Upper lobe of left lung (tissue), 6 donors: ENCODE results near the gene PAM. TPM values are rescaled to one million over a fixed set of nuclear protein-coding genes. Genes with fewer than 3 reads are reported as not detected.
"Not testable (repeated sequence)": the region's sequence is repeated elsewhere in the genome, so short reads cannot be mapped to it uniquely, and the experiment has no call there.

Experiments
- ATAC-seq, 2 donors: fragments of 200-7000 bp; cut with Tn5 transposase; one replicate each; pipeline ENCODE4 v1.9.1; 2022; ENCODE audit warnings: mild to moderate bottlenecking in 2 of 2, moderate library complexity in 2 of 2; ENCODE audit not compliant: low FRiP score in 2 of 2
- DNase-seq, 2 donors: peaks; one replicate each; pipeline ENCODE4 v3.0.0-alpha.2; 2019 to 2020
- H3K27ac ChIP-seq, 4 donors: fragments of 200-600 bp; sonication (generic); one replicate each; pipeline ENCODE4 v1.5.1; 2016 to 2019
- H3K27me3 ChIP-seq, 4 donors: fragments of 200-600 bp; sonication (generic); one replicate each; pipeline ENCODE4 v1.5.1; 2017 to 2019
- H3K36me3 ChIP-seq, 4 donors: fragments of 200-600 bp; sonication (generic); one replicate each; pipeline ENCODE4 v1.5.1; 2016 to 2019
- H3K4me1 ChIP-seq, 4 donors: fragments of 200-600 bp; sonication (generic); one replicate each; pipeline ENCODE4 v1.5.1; 2018 to 2019
- H3K4me3 ChIP-seq, 4 donors: fragments of 200-600 bp; sonication (generic); one replicate each; pipeline ENCODE4 v1.5.1; 2017 to 2019; ENCODE audit warnings: mild to moderate bottlenecking in 2 of 4, moderate library complexity in 1 of 4
- H3K9me3 ChIP-seq, 4 donors: fragments of 200-600 bp; sonication (generic); one replicate each; pipeline ENCODE4 v1.5.1; 2018 to 2019
- EP300 ChIP-seq, 4 donors: sonication (generic); formaldehyde crosslinking; IDR thresholded peaks; one replicate each; pipeline ENCODE4 v1.5.1; 2017; ENCODE audit warnings: antibody characterized with exemption in 4 of 4, control low read depth in 2 of 4
- POLR2A ChIP-seq, 4 donors: fragments of 450-650 bp; IDR thresholded peaks; one replicate each; pipeline ENCODE4 v1.5.1; 2016 to 2017; ENCODE audit warnings: antibody characterized with exemption in 4 of 4, mild to moderate bottlenecking in 2 of 4
- POLR2AphosphoS5 ChIP-seq, 2 donors: sonication (generic); formaldehyde crosslinking; IDR thresholded peaks; one replicate each; pipeline ENCODE4 v1.5.1; 2017; ENCODE audit warnings: antibody characterized with exemption in 2 of 2
- WGBS, 2 donors: methylation state at CpG; one replicate each; pipeline ENCODE4 v1.1.5; 2017 to 2018; 5-methylcytosine and 5-hydroxymethylcytosine counted together
- total RNA-seq, 6 donors: library from RNA; depleted of rRNA in 4 of 6; stranded (reverse); fragments of >200 nt in 4 of 6; gene quantifications; one replicate each; pipeline versions ENCODE4 v1.1.0 to v1.2.1, GENCODE V29; 2016 to 2021
- TF ChIP-seq, protein P1 (sequence below), 6 experiments: fragments of 450-650 bp in 4 of 6; fragments of 200-600 bp in 2 of 6; sonication (generic) in 2 of 6; IDR thresholded peaks; one replicate each; pipeline ENCODE4 v1.5.1; 2016 to 2019; ENCODE audit warnings: antibody characterized with exemption in 6 of 6
- donor health status: DM: no; HTN: no; CAD: no; lungs with moderate emphysema.
- donor health status: DM: no; HTN: yes; CAD: no; lungs with severe emphysema.

PAM gene
- total RNA-seq, 6 donors from 2014 or later = 91.1 to 428 (median 212) TPM

DNA sequence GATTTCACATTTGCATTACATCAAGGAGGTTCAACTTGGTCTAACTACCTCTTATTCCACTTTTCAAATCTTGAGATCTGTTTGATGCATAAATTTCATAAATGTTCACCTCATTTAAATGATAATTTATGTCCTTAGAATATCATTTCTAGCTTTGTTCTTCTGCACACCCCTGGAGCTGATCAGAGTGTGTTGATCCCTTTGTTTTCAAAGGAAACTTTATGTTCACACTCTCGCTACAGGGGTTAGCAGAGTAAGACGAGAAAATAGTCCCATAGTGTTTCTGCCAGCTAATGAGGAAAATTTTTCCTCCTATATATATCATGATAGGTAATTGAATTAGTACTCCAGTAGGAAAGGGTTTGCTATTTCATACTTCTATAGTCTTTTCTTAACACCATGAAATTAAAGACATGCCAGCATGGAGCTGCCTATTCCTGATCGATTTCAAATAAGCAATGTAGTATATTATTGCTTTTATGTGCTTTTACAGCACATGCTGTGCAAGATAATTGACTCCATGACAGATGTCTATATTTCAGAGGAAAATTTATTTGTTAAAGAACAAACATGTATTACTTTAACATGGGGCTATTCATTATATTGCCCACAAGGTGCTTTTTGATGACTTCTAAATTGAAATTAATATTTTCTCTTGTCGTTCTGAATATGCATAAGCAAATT, 4.8 kb upstream of the PAM start:
- Histone ChIP-seq H3K27me3 (no peaks in the 10 kb centered on the region), H3K27ac (no peak overlapping the region), H3K4me1 (peaks cover 6 to 11% (median 10%) of the 10 kb centered on the region in 4 donors), H3K36me3 (no peaks in the 10 kb centered on the region), H3K9me3 (no peaks in the 10 kb centered on the region), H3K4me3 (no peak overlapping the region)
- ATAC-seq = no peak
- no peak for DNase-seq
- TF ChIP-seq EP300 (IDR thresholded peaks at IDR 0.05) (no peak), POLR2A (IDR thresholded peaks at IDR 0.05) (no peak), POLR2AphosphoS5 (IDR thresholded peaks at IDR 0.05) (no peak)
- TF ChIP-seq, protein P1, sequence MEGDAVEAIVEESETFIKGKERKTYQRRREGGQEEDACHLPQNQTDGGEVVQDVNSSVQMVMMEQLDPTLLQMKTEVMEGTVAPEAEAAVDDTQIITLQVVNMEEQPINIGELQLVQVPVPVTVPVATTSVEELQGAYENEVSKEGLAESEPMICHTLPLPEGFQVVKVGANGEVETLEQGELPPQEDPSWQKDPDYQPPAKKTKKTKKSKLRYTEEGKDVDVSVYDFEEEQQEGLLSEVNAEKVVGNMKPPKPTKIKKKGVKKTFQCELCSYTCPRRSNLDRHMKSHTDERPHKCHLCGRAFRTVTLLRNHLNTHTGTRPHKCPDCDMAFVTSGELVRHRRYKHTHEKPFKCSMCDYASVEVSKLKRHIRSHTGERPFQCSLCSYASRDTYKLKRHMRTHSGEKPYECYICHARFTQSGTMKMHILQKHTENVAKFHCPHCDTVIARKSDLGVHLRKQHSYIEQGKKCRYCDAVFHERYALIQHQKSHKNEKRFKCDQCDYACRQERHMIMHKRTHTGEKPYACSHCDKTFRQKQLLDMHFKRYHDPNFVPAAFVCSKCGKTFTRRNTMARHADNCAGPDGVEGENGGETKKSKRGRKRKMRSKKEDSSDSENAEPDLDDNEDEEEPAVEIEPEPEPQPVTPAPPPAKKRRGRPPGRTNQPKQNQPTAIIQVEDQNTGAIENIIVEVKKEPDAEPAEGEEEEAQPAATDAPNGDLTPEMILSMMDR (IDR thresholded peaks at IDR 0.05) = no peak
- WGBS, 2 donors = 92 to 95% methylated on average over 4 of the region's 4 CpGs

DNA sequence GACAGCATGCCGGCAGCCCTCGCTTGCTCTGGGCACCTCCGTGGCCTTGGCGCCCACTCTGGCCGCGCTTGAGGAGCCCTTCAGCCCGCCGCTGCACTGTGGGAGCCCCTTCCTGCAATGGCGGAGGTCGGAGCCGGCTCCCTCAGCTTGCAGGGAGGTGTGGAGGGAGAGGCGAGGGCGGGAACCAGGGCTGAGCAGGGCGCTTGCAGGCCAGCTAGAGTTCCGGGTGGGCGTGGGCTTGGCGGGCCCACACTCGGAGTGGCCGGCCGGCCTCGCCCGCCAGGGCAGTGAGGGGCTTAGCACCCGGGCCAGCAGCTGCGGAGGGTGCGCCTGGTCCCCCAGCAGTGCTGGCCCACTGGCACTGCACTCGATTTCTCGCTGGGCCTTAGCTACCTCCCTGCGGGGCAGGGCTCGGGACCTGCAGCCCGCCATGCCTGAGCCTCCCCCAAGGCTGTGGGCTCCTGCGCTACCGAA, 3.2 kb upstream of the PAM start:
- WGBS, 2 donors = 90 to 92% methylated on average over 5 to 21 of the region's 32 CpGs
- H3K36me3 ChIP-seq, H3K27me3 ChIP-seq, H3K27ac ChIP-seq, ATAC-seq, H3K4me3 ChIP-seq, H3K9me3 ChIP-seq: not testable (repeated sequence)
- peaks cover 9 to 19% (median 17%) of the 10 kb centered on the region in 4 donors for H3K4me1 ChIP-seq
- peak in 1 of 2 donors; percentile 74 for DNase-seq

DNA sequence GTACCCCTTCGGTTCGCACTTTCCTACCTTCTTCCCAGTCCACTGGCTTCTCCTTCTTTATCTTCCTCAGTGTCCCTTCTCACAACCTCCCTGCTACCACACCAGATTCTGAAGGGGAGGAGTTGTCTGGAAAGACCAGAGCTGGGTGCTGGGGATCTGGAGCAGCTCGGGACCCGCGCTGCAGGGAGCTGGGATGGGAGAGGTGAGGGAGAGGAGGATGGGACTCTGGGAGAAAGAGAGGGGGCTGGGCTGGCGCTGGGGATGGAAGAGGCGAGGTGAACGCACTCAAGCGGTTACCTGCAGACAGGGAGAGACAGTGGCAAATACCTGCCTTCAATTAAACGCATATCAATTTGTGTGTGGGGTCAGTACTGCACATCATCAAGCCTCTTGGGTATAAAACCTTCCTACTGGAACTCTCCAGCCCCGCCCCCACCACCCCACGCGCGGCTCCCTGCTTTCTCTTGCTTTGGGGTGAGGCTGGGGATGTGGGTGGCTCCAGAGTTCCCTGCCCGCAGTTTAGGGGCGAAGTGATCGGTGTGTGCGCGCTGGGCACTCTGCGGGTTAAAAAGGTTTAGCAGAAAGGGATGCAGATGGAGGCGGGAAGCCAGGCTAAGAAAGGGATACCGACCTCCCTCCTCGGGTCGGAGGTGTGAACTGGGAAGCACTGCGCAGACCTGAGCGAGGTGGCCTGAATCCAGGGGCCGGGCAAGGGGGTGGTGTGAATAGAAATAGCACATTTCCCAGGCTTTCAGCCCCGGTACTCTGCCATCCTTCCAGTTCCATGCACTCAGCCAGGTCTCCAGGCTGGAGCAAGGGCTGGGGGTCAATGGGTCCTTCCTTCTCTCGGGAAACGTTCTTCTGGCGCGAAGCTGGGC, 977 bp upstream of the PAM start:
- no peak for TF ChIP-seq POLR2A (IDR thresholded peaks at IDR 0.05)
- TF ChIP-seq, protein P1 (IDR thresholded peaks at IDR 0.05) = no peak
- TF ChIP-seq EP300 (IDR thresholded peaks at IDR 0.05) = no peak
- TF ChIP-seq POLR2AphosphoS5 (IDR thresholded peaks at IDR 0.05) = no peak
- Histone ChIP-seq H3K27me3 (no peaks in the 10 kb centered on the region), H3K9me3 (no peaks in the 10 kb centered on the region), H3K27ac (peak overlapping the region in 3 of 4 donors; percentile 83 to 88 (median 85)), H3K36me3 (no peaks in the 10 kb centered on the region), H3K4me3 (peak overlapping the region; percentile 72 to 91 (median 84)), H3K4me1 (peaks cover 15 to 19% (median 17%) of the 10 kb centered on the region in 4 donors)
- 19 to 28% methylated on average over 26 to 32 of the region's 32 CpGs for WGBS, 2 donors
- DNase-seq (peak in 1 of 2 donors; percentile 74), ATAC-seq (peak; percentile 11 to 20)

DNA sequence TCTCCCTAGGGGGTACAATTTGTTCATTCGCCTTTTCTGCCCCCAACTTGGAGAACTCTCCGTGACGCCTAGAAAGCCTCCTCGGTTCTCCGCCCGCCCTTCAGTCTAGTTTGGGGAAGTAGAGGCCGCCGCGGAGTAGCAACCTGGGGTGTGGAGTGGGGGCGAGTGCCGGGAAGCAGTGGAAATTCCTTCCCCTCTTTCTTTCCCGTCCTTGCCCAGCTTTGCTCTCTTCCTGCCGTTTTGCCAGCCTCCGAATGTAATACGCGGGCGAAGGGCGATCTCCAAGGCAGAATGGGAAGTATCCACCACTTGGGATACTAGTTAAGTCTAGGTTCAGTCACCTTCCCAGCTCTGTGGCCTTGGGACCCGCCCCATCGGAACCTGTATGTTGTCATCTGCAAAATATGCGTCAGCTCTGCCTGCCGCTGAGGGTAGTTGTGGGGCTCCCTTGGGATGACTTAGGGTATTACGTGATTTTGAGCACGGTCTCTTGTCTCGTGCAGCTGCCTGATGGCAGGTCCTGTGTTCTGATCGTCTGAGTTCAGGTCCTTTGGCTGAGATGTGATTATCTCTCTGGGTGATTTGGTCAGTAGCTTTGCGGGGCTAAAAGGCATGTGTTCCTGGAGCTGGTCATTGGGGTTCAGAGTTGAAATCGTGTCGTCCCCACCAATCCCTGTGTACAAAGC, 724 bp downstream of the PAM start:
- H3K4me1 ChIP-seq = peaks cover 23 to 28% (median 24%) of the 10 kb centered on the region in 4 donors
- ATAC-seq (peak; percentile 85 to 89), DNase-seq (peak; percentile 17 to 85)
- peak overlapping the region; percentile 72 to 91 (median 84) for H3K4me3 ChIP-seq
- no peaks in the 10 kb centered on the region for H3K9me3 ChIP-seq
- peak overlapping the region; percentile 83 to 88 (median 86) for H3K27ac ChIP-seq
- no peaks in the 10 kb centered on the region for H3K36me3 ChIP-seq
- no peaks in the 10 kb centered on the region for H3K27me3 ChIP-seq
- WGBS, 2 donors = 0 to 1% methylated on average over 22 to 29 of the region's 29 CpGs
- peak in 3 of 4 donors; percentile 52 to 68 (median 53) for TF ChIP-seq POLR2A (IDR thresholded peaks at IDR 0.05)
- TF ChIP-seq POLR2AphosphoS5 (IDR thresholded peaks at IDR 0.05) = peak in 1 of 2 donors; percentile 80
- no peak for TF ChIP-seq EP300 (IDR thresholded peaks at IDR 0.05)
- TF ChIP-seq, protein P1 (IDR thresholded peaks at IDR 0.05) = peak in 2 of 6 experiments; percentile 28 to 39

DNA sequence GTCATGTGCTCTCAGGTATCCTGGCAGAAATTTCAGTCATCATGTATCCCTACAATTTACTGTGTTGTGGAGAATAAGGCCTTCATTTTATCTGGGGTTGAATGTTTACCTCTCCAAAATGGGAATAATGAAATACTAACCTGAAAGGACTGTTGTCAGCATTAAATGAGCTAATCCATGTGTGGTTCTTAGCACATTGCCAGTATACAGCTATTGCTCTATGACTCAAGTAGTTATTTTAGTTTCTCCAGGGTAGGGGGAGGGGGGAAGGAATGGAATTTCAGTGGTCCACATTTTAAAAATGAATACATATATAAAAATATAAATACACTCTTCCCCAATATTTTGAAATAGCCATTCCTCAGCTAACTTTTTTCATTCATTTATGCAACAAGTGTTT, 3.5 kb downstream of the PAM start:
- Histone ChIP-seq H3K36me3 (no peaks in the 10 kb centered on the region), H3K27ac (no peak overlapping the region), H3K4me1 (peaks cover 43 to 49% (median 45%) of the 10 kb centered on the region in 4 donors), H3K4me3 (no peak overlapping the region), H3K27me3 (no peaks in the 10 kb centered on the region), H3K9me3 (no peaks in the 10 kb centered on the region)
- ATAC-seq = no peak
- no peak for DNase-seq
- TF ChIP-seq, protein P1 (IDR thresholded peaks at IDR 0.05) = no peak
- TF ChIP-seq EP300 (IDR thresholded peaks at IDR 0.05) (no peak), POLR2A (IDR thresholded peaks at IDR 0.05) (no peak)
